Right atrium auricular region (tissue), 2 donors: Measurements from ENCODE around the gene TMUB1. TPM values are rescaled to one million over a fixed set of nuclear protein-coding genes. Genes with fewer than 3 reads are reported as not detected.

ENCODE experiments used
- DNase-seq: peaks from one replicate; pipeline ENCODE4 v3.0.0-alpha.2; 2019; ENCODE audit warnings: low spot score
- H3K27ac ChIP-seq, 2 donors: fragments of 200-600 bp; sonication (generic); 1 replicate in 1 of 2; 2 replicates in 1 of 2; pipeline ENCODE4 v1.5.1; 2016 to 2019
- H3K27me3 ChIP-seq, 2 donors: fragments of 200-600 bp; sonication (generic); one replicate each; pipeline versions ENCODE4 v1.5.1 to v1.6.0; 2017 to 2019
- H3K36me3 ChIP-seq: fragments of 200-600 bp; sonication (generic); one replicate; pipeline ENCODE4 v1.5.1; 2016
- H3K4me1 ChIP-seq, 2 donors: fragments of 200-600 bp; sonication (generic); one replicate each; pipeline versions ENCODE4 v1.5.1 to v1.6.0; 2017 to 2019
- H3K4me3 ChIP-seq, 2 donors: fragments of 200-600 bp; sonication (generic); 1 replicate in 1 of 2; 2 replicates in 1 of 2; pipeline ENCODE4 v1.5.1; 2017 to 2019; ENCODE audit warnings: mild to moderate bottlenecking in 1 of 2, moderate library complexity in 1 of 2
- H3K9me3 ChIP-seq, 2 donors: fragments of 200-600 bp; sonication (generic); one replicate each; pipeline ENCODE4 v1.5.1; 2019
- CTCF ChIP-seq, 2 donors: fragments of 200-600 bp; sonication (generic); IDR thresholded peaks; one replicate each; pipeline ENCODE4 v1.5.1; 2019; ENCODE audit warnings: antibody characterized with exemption in 2 of 2
- total RNA-seq, 2 donors: library from RNA; depleted of rRNA; stranded (reverse); fragments of >200 nt; gene quantifications; one replicate each; pipeline ENCODE4 v1.1.0, GENCODE V29; 2016

Gene TMUB1
- total RNA-seq, 2 donors from 2014 or later, result 28.0 to 53.6 TPM

GRCh38 chr7:151038951-151039849 lies 44.1 kb downstream of the TMUB1 start:
- Histone ChIP-seq H3K36me3 (peaks cover 25% of the 10 kb centered on the region), H3K9me3 (no peaks in the 10 kb centered on the region), H3K27me3 (no peaks in the 10 kb centered on the region), H3K27ac (peak overlapping the region; percentile 57 to 62), H3K4me3 (no peak overlapping the region), H3K4me1 (peaks cover 3 to 20% of the 10 kb centered on the region in 2 donors)
- TF ChIP-seq CTCF (IDR thresholded peaks at IDR 0.05), result no peak
- peak; percentile 89 for DNase-seq

- Histone ChIP-seq H3K27ac (no peak overlapping the region), H3K9me3 (no peaks in the 10 kb centered on the region), H3K27me3 (no peaks in the 10 kb centered on the region), H3K36me3 (peaks cover 25% of the 10 kb centered on the region), H3K4me3 (no peak overlapping the region), H3K4me1 (peaks cover 3 to 20% of the 10 kb centered on the region in 2 donors)
- DNase-seq, result no peak
- TF ChIP-seq CTCF (IDR thresholded peaks at IDR 0.05), result no peak
Observed at GRCh38 chr7:151035902-151036301, 47.4 kb downstream of the TMUB1 start.

DNA sequence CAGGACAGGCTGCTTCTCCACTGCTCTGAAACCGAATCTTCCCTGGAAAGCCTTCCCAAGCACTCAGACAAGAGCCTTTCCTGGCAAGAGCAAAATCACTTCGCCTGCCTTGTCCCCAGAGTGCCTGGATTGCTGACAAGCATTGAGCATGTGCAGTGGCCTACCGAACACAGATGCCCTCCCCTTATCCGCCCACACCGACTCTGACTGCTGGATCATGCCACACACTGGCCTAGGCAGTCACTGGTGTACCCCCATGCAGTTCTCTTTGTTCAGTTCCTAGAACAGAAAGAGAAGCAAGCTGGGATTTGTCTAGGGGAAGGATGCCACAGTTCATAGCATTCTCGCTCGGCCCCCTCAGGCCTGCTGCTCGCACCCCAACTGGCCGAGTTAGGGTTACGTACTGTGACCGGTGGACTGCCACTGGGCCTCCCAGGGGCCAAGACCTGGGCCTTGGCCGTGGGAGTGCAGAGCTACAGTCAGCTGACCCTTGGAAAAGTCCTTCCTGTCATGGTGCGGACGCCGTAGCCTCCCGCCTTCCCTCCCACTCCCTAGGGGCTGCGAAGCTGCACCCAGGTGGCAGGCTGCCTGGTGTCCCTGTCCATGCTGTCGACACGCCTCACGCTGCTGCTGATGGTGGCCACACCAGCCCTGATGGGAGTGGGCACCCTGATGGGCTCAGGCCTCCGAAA lies 48.1 kb downstream of the TMUB1 start:
- Histone ChIP-seq H3K9me3 (no peaks in the 10 kb centered on the region), H3K4me3 (no peak overlapping the region), H3K27ac (no peak overlapping the region), H3K4me1 (peaks cover 3 to 20% of the 10 kb centered on the region in 2 donors), H3K27me3 (no peaks in the 10 kb centered on the region), H3K36me3 (peaks cover 25% of the 10 kb centered on the region)
- TF ChIP-seq CTCF (IDR thresholded peaks at IDR 0.05), result no peak
- no peak for DNase-seq

- H3K36me3 ChIP-seq, result peaks cover 25% of the 10 kb centered on the region
- H3K27ac ChIP-seq, result no peak overlapping the region
- no peaks in the 10 kb centered on the region for H3K9me3 ChIP-seq
- no peak for DNase-seq
- H3K4me3 ChIP-seq, result no peak overlapping the region
- H3K4me1 ChIP-seq, result peaks cover 1 to 18% of the 10 kb centered on the region in 2 donors
- no peaks in the 10 kb centered on the region for H3K27me3 ChIP-seq
- no peak for TF ChIP-seq CTCF (IDR thresholded peaks at IDR 0.05)
Observed at GRCh38 chr7:151034312-151035025, 48.8 kb downstream of the TMUB1 start.

DNA sequence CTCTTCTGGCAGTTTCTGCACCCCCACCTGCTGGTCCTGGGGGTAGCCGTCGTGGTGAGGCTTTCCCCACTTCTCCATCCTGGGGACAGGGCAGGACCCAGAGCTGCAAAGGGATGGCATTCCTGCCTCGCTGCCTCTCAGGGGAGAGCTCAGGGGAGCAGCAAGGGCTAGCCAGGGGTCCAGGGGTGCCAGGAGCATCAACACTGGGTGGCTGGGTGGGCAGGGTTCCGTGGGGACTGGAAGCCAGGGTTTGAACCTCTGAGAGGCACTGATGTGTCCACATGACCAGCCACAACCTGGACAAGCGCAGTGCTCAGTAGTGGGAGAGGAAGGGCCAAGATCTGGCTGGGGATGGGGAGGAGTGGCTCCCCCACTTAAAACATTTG lies 49.4 kb downstream of the TMUB1 start:
- H3K36me3 ChIP-seq, result peaks cover 25% of the 10 kb centered on the region
- no peak for DNase-seq
- H3K4me3 ChIP-seq, result no peak overlapping the region
- TF ChIP-seq CTCF (IDR thresholded peaks at IDR 0.05), result no peak
- H3K9me3 ChIP-seq, result no peaks in the 10 kb centered on the region
- peaks cover 0 to 18% of the 10 kb centered on the region in 2 donors for H3K4me1 ChIP-seq
- H3K27me3 ChIP-seq, result no peaks in the 10 kb centered on the region
- H3K27ac ChIP-seq, result no peak overlapping the region
